Measurements from ENCODE around the gene RBP3.

The RBP3 gene

GRCh38 chr10:47336387-47337134 is 11.6 kb upstream of the RBP3 start:
- no peak for DNase-seq (ENCODE audit: low read depth in 2 of 3, low spot score in 2 of 3)

- DNase-seq (ENCODE audit: low read depth in 2 of 3, low spot score in 2 of 3): no peak
Observed at GRCh38 chr10:47337310-47337709, 10.9 kb upstream of the RBP3 start.

- no peak for DNase-seq (ENCODE audit: low read depth in 2 of 3, low spot score in 2 of 3)
Observed at GRCh38 chr10:47339186-47339735, 8.9 kb upstream of the RBP3 start.

GRCh38 chr10:47339759-47340607 is 8.2 kb upstream of the RBP3 start:
- DNase-seq (ENCODE audit: low read depth in 2 of 3, low spot score in 2 of 3): no peak

- DNase-seq (ENCODE audit: low read depth in 2 of 3, low spot score in 2 of 3): peak; percentile 30 to 59 (median 55)
Observed at GRCh38 chr10:47340608-47341170, 7.5 kb upstream of the RBP3 start.

GRCh38 chr10:47344996-47345870 is 2.9 kb upstream of the RBP3 start:
- no peak for DNase-seq (ENCODE audit: low read depth in 2 of 3, low spot score in 2 of 3)

GRCh38 chr10:47346581-47347302 is 1.4 kb upstream of the RBP3 start:
- DNase-seq (ENCODE audit: low read depth in 2 of 3, low spot score in 2 of 3): no peak

GRCh38 chr10:47347303-47347675 is 874 bp upstream of the RBP3 start:
- DNase-seq (ENCODE audit: low read depth in 2 of 3, low spot score in 2 of 3): no peak

- no peak for DNase-seq (ENCODE audit: low read depth in 2 of 3, low spot score in 2 of 3)
Observed at GRCh38 chr10:47348661-47349470, 703 bp downstream of the RBP3 start.

GRCh38 chr10:47349516-47349915 is 1.4 kb downstream of the RBP3 start:
- no peak for DNase-seq (ENCODE audit: low read depth in 2 of 3, low spot score in 2 of 3)

- DNase-seq (ENCODE audit: low read depth in 2 of 3, low spot score in 2 of 3): no peak
Observed at GRCh38 chr10:47349941-47350371, 1.8 kb downstream of the RBP3 start.

GRCh38 chr10:47350671-47351640 is 2.8 kb downstream of the RBP3 start:
- no peak for DNase-seq (ENCODE audit: low read depth in 2 of 3, low spot score in 2 of 3)

GRCh38 chr10:47351899-47352815 is 4.0 kb downstream of the RBP3 start:
- DNase-seq (ENCODE audit: low read depth in 2 of 3, low spot score in 2 of 3): no peak

- no peak for DNase-seq (ENCODE audit: low read depth in 2 of 3, low spot score in 2 of 3)
Observed at GRCh38 chr10:47353351-47353750, 5.2 kb downstream of the RBP3 start.

- no peak for DNase-seq (ENCODE audit: low read depth in 2 of 3, low spot score in 2 of 3)
Observed at GRCh38 chr10:47354165-47354564, 6.0 kb downstream of the RBP3 start.

- DNase-seq (ENCODE audit: low read depth in 2 of 3, low spot score in 2 of 3): no peak
Observed at GRCh38 chr10:47354900-47355299, 6.7 kb downstream of the RBP3 start.

- DNase-seq (ENCODE audit: low read depth in 2 of 3, low spot score in 2 of 3): no peak
Observed at GRCh38 chr10:47356708-47357107, 8.5 kb downstream of the RBP3 start.
